ENCODE results near the gene OR1I1. TPM values are rescaled to one million over a fixed set of nuclear protein-coding genes. Genes with fewer than 3 reads are reported as not detected.
A peak's percentile ranks its signal among the peaks of the same experiment; 100 is the strongest.

OR1I1 gene
- polyA plus RNA-seq, 4 donors: not detected

DNA sequence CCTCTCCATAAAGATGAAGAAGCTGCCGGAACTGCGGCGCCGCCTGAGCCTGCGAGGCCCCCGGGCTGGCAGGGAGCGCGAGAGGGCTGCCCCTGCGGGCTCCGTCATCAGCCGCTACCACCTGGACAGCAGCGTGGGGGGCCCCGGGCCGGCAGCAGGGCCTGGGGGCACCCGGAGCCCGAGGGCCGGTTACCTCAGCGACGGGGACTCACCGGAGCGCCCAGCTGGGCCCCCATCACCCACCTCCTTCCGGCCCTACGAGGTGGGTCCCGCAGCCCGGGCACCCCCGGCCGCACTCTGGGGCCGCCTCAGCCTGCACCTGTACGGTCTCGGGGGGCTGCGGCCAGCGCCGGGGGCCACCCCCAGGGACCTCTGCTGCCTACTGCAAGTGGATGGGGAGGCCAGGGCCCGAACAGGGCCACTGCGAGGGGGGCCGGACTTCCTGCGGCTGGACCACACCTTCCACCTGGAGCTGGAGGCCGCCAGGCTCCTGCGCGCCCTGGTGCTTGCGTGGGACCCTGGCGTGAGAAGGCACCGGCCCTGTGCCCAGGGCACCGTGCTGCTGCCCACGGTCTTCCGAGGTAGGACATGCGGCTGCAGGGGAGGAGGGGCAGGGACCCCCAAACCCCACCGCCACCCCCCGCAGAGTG is 27.9 kb downstream of the OR1I1 start:
- 89 to 90% (median 89%) methylated on average over 45 to 49 of the region's 49 CpGs for WGBS, 3 donors
- Histone ChIP-seq H3K4me3 (ENCODE audit: low read depth in 1 of 3, low read length in 3 of 3) (no peak overlapping the region), H3K27me3 (ENCODE audit: control insufficient read depth in 3 of 3, insufficient read depth in 3 of 3, low read length in 3 of 3) (peaks cover 0 to 35% (median 0%) of the 10 kb centered on the region in 3 donors), H3K36me3 (ENCODE audit: control insufficient read depth in 3 of 3, insufficient read depth in 2 of 3, low read depth in 1 of 3, low read length in 3 of 3) (peaks cover 0 to 37% (median 3%) of the 10 kb centered on the region in 3 donors), H3K27ac (ENCODE audit: low read depth in 1 of 3, low read length in 2 of 3) (no peak overlapping the region), H3K4me1 (ENCODE audit: control insufficient read depth in 3 of 3, insufficient read depth in 2 of 3, low read depth in 1 of 3, low read length in 2 of 3) (no peaks in the 10 kb centered on the region), H3K9me3 (ENCODE audit: control insufficient read depth in 2 of 2, insufficient read depth in 1 of 2, low read depth in 1 of 2, low read length in 1 of 2) (peaks cover 0 to 4% of the 10 kb centered on the region in 2 donors)
- DNase-seq (no peak), FAIRE-seq (no peak)

DNA sequence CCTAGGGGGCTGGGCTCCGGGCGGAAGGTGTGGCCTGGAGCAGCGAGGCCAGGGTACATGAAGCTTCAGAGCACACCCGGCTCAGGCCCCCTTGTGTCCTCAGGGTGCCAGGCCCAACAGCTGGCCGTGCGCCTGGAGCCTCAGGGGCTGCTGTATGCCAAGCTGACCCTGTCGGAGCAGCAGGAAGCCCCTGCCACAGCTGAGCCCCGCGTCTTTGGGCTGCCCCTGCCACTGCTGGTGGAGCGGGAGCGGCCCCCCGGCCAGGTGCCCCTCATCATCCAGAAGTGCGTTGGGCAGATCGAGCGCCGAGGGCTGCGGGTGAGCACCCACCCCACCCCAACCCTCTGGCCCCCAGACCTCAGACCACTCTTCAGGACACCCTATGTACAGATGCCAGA is 28.4 kb downstream of the OR1I1 start:
- FAIRE-seq (no peak), DNase-seq (no peak)
- H3K27ac ChIP-seq (ENCODE audit: low read depth in 1 of 3, low read length in 2 of 3): no peak overlapping the region
- peaks cover 0 to 34% (median 0%) of the 10 kb centered on the region in 3 donors for H3K27me3 ChIP-seq (ENCODE audit: control insufficient read depth in 3 of 3, insufficient read depth in 3 of 3, low read length in 3 of 3)
- peaks cover 0 to 2% of the 10 kb centered on the region in 2 donors for H3K9me3 ChIP-seq (ENCODE audit: control insufficient read depth in 2 of 2, insufficient read depth in 1 of 2, low read depth in 1 of 2, low read length in 1 of 2)
- H3K4me3 ChIP-seq (ENCODE audit: low read depth in 1 of 3, low read length in 3 of 3): no peak overlapping the region
- H3K4me1 ChIP-seq (ENCODE audit: control insufficient read depth in 3 of 3, insufficient read depth in 2 of 3, low read depth in 1 of 3, low read length in 2 of 3): no peaks in the 10 kb centered on the region
- 78 to 92% (median 90%) methylated on average over 8 to 17 of the region's 17 CpGs for WGBS, 3 donors
- H3K36me3 ChIP-seq (ENCODE audit: control insufficient read depth in 3 of 3, insufficient read depth in 2 of 3, low read depth in 1 of 3, low read length in 3 of 3): peaks cover 2 to 42% (median 4%) of the 10 kb centered on the region in 3 donors

DNA sequence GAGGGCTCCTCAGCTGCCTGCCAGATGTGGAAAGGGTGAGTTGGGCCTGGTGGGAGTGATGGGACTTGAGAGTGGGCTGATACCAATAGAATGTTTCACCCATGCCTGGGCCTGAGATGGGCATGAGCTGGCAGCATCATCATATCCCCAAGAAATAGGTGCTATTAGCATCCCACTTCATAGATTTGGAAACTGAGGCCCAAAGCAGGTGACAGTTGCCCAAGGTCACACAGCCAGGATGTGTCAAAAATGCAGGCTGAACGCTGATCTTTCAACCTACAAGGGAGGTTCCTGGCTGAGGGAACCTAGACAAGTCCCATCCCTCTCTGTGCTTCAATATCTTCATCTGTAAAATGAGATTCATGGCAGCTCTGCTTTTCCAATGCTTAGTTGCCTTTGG is 29.7 kb downstream of the OR1I1 start:
- Histone ChIP-seq H3K4me3 (ENCODE audit: low read depth in 1 of 3, low read length in 3 of 3) (no peak overlapping the region), H3K4me1 (ENCODE audit: control insufficient read depth in 3 of 3, insufficient read depth in 2 of 3, low read depth in 1 of 3, low read length in 2 of 3) (no peaks in the 10 kb centered on the region), H3K27me3 (ENCODE audit: control insufficient read depth in 3 of 3, insufficient read depth in 3 of 3, low read length in 3 of 3) (peaks cover 0 to 22% (median 0%) of the 10 kb centered on the region in 3 donors), H3K27ac (ENCODE audit: low read depth in 1 of 3, low read length in 2 of 3) (no peak overlapping the region), H3K36me3 (ENCODE audit: control insufficient read depth in 3 of 3, insufficient read depth in 2 of 3, low read depth in 1 of 3, low read length in 3 of 3) (peaks cover 6 to 56% (median 10%) of the 10 kb centered on the region in 3 donors), H3K9me3 (ENCODE audit: control insufficient read depth in 2 of 2, insufficient read depth in 1 of 2, low read depth in 1 of 2, low read length in 1 of 2) (peaks cover 0 to 2% of the 10 kb centered on the region in 2 donors)
- FAIRE-seq: no peak
- 92 to 100% (median 93%) methylated on average over 1 of the region's 1 CpG for WGBS, 3 donors
- DNase-seq: no peak

DNA sequence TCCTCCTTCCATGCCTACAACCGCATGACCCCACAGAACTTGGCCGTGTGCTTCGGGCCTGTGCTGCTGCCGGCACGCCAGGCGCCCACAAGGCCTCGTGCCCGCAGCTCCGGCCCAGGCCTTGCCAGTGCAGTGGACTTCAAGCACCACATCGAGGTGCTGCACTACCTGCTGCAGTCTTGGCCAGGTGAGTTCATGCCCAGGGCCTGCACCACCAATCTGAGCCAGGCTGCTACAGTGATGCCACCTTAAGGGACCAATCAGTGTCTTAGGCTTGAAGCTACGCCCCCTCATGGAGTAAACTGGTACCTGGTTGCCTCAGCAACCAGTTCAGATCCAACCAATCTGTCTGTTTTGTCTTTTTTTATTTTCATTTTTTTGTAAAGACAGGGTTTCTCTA is 30.4 kb downstream of the OR1I1 start:
- peaks cover 0 to 2% of the 10 kb centered on the region in 2 donors for H3K9me3 ChIP-seq (ENCODE audit: control insufficient read depth in 2 of 2, insufficient read depth in 1 of 2, low read depth in 1 of 2, low read length in 1 of 2)
- DNase-seq: peak in 1 of 2 donors; percentile 21
- H3K4me1 ChIP-seq (ENCODE audit: control insufficient read depth in 3 of 3, insufficient read depth in 2 of 3, low read depth in 1 of 3, low read length in 2 of 3): no peaks in the 10 kb centered on the region
- no peak overlapping the region for H3K4me3 ChIP-seq (ENCODE audit: low read depth in 1 of 3, low read length in 3 of 3)
- H3K36me3 ChIP-seq (ENCODE audit: control insufficient read depth in 3 of 3, insufficient read depth in 2 of 3, low read depth in 1 of 3, low read length in 3 of 3): peaks cover 9 to 62% (median 10%) of the 10 kb centered on the region in 3 donors
- FAIRE-seq: no peak
- WGBS, 3 donors: 83 to 89% (median 89%) methylated on average over 11 of the region's 11 CpGs
- H3K27me3 ChIP-seq (ENCODE audit: control insufficient read depth in 3 of 3, insufficient read depth in 3 of 3, low read length in 3 of 3): peaks cover 0 to 17% (median 0%) of the 10 kb centered on the region in 3 donors
- H3K27ac ChIP-seq (ENCODE audit: low read depth in 1 of 3, low read length in 2 of 3): no peak overlapping the region

DNA sequence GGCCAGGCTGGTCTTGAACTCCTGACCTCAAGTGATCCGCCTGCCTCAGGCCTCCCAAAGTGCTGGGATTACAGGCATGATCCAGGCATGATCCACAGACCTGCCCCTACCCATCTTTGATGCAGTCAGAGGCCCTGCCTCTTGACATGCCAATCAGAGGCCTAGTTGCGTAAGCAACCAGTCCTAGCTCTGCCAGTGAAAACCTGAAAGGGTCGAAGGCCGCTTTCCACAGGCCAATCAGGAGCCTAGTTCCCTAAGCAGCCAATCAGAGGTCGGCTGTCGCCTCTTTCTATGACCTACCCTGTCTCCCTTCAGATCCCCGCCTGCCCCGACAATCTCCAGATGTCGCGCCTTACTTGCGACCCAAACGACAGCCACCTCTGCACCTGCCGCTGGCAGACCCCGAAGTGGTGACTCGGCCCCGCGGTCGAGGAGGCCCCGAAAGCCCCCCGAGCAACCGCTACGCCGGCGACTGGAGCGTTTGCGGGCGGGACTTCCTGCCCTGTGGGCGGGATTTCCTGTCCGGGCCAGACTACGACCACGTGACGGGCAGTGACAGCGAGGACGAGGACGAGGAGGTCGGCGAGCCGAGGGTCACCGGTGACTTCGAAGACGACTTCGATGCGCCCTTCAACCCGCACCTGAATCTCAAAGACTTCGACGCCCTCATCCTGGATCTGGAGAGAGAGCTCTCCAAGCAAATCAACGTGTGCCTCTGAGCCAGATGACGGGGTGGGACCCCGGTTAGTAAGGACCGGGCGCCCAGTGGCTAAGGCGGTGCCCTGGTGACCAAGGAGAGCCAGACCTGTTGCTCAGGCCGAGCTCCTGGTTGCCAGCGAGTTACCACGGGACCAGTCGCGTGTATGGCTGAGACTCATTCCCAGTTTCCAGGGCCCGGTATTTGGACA is 31.5 kb downstream of the OR1I1 start:
- H3K36me3 ChIP-seq (ENCODE audit: control insufficient read depth in 3 of 3, insufficient read depth in 2 of 3, low read depth in 1 of 3, low read length in 3 of 3): peaks cover 9 to 73% (median 10%) of the 10 kb centered on the region in 3 donors

DNA sequence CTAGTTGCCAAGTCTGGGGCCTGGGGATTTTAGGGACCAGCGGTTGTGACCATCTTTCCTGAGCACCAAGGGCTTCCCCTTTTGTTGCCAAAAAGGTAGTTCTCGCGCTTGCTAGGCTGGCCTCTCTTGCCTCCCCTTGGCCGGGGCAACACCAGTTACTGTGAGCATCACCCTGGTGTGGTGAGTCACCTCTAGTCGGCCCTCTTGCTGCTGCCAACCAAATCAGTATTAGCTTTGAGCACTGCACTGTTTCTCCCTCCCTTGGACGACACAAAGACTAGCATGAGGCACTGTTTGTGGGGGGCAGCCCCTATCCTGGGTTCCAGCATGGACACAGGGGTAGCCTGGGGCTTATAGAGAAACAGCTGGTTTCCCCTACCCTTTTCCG is 32.1 kb downstream of the OR1I1 start:
- Histone ChIP-seq H3K36me3 (ENCODE audit: control insufficient read depth in 3 of 3, insufficient read depth in 2 of 3, low read depth in 1 of 3, low read length in 3 of 3) (peaks cover 9 to 79% (median 16%) of the 10 kb centered on the region in 3 donors), H3K4me3 (ENCODE audit: low read depth in 1 of 3, low read length in 3 of 3) (no peak overlapping the region), H3K4me1 (ENCODE audit: control insufficient read depth in 3 of 3, insufficient read depth in 2 of 3, low read depth in 1 of 3, low read length in 2 of 3) (no peaks in the 10 kb centered on the region), H3K27ac (ENCODE audit: low read depth in 1 of 3, low read length in 2 of 3) (no peak overlapping the region), H3K27me3 (ENCODE audit: control insufficient read depth in 3 of 3, insufficient read depth in 3 of 3, low read length in 3 of 3) (no peaks in the 10 kb centered on the region), H3K9me3 (ENCODE audit: control insufficient read depth in 2 of 2, insufficient read depth in 1 of 2, low read depth in 1 of 2, low read length in 1 of 2) (peaks cover 0 to 2% of the 10 kb centered on the region in 2 donors)
- FAIRE-seq (no peak), DNase-seq (no peak)
- 79 to 88% (median 86%) methylated on average over 7 of the region's 7 CpGs for WGBS, 3 donors

More for the DNA sequence above, 31.5 kb downstream of the OR1I1 start:
- FAIRE-seq (no peak), DNase-seq (no peak)
- 91 to 95% (median 95%) methylated on average over 57 to 58 of the region's 58 CpGs for WGBS, 3 donors
- Histone ChIP-seq H3K9me3 (ENCODE audit: control insufficient read depth in 2 of 2, insufficient read depth in 1 of 2, low read depth in 1 of 2, low read length in 1 of 2) (peaks cover 0 to 2% of the 10 kb centered on the region in 2 donors), H3K27me3 (ENCODE audit: control insufficient read depth in 3 of 3, insufficient read depth in 3 of 3, low read length in 3 of 3) (peaks cover 0 to 6% (median 0%) of the 10 kb centered on the region in 3 donors), H3K4me3 (ENCODE audit: low read depth in 1 of 3, low read length in 3 of 3) (no peak overlapping the region), H3K4me1 (ENCODE audit: control insufficient read depth in 3 of 3, insufficient read depth in 2 of 3, low read depth in 1 of 3, low read length in 2 of 3) (no peaks in the 10 kb centered on the region), H3K27ac (ENCODE audit: low read depth in 1 of 3, low read length in 2 of 3) (no peak overlapping the region)

DNA sequence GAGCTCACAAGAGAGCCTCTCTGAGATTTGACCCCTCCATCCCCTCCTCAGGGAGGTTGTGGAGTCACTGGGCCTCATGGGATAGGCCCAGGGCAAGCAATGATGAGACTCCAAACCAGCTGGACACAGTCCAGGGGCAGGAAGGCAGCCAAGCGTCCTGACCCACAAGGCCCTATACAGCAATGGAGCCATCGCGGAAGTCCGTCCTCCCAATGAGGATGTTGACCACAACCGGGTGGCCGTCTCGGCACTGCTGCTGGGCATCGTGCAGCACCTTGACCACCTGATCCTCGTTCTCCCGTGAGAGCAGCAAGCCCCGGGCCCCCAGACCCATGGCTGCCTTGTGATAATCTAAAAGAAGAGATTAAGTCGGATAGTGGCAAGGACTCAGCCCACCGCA is 33.1 kb downstream of the OR1I1 start:
- Histone ChIP-seq H3K9me3 (ENCODE audit: control insufficient read depth in 2 of 2, insufficient read depth in 1 of 2, low read depth in 1 of 2, low read length in 1 of 2) (peaks cover 0 to 2% of the 10 kb centered on the region in 2 donors), H3K36me3 (ENCODE audit: control insufficient read depth in 3 of 3, insufficient read depth in 2 of 3, low read depth in 1 of 3, low read length in 3 of 3) (peaks cover 9 to 85% (median 23%) of the 10 kb centered on the region in 3 donors), H3K27me3 (ENCODE audit: control insufficient read depth in 3 of 3, insufficient read depth in 3 of 3, low read length in 3 of 3) (no peaks in the 10 kb centered on the region), H3K4me3 (ENCODE audit: low read depth in 1 of 3, low read length in 3 of 3) (no peak overlapping the region), H3K4me1 (ENCODE audit: control insufficient read depth in 3 of 3, insufficient read depth in 2 of 3, low read depth in 1 of 3, low read length in 2 of 3) (no peaks in the 10 kb centered on the region), H3K27ac (ENCODE audit: low read depth in 1 of 3, low read length in 2 of 3) (peak overlapping the region in 1 of 3 donors; percentile 33)
- WGBS, 3 donors: 62 to 83% (median 81%) methylated on average over 13 of the region's 13 CpGs
- DNase-seq (no peak), FAIRE-seq (no peak)

DNA sequence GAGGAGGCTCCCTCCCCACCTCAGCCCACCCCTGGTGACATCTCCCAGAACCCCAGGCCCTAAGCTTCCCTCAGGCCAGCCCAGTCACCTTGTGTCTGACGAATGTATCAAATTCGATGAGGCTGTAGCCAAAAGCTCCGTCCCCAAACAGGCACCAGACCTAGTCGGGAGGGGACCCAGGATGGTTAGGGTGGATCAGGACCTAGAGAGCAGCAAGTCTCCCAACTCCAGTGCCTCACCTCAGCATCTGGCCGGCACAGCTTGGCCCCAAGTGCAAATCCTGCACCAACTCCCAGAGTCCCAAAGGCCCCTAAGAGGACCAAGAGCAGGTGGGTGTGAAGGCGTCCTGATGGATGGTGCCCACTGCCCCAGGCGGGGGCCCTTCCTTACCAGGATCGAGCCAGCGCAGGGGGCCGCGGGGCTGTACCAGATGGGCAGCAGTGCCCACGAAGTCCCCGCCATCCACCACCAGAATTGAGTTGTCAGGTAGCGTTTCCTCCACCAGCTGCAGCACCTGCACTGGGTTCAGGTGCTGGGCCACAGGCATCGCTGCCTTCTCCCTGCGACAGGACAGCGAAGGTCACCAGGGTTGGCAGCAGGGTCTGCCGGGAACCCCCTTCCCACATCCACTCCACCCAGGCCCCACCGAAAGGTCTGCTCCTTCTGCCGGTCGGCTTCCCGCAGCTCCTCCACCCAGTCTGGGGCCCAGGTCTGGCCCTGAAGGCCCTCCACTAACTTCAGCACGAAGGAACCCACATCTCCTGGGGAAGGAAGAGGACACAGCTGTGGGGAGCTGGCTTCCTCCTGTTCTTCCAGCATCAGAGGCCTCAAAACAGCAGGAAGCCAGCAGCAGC is 34.0 kb downstream of the OR1I1 start:
- Histone ChIP-seq H3K27me3 (ENCODE audit: control insufficient read depth in 3 of 3, insufficient read depth in 3 of 3, low read length in 3 of 3) (no peaks in the 10 kb centered on the region), H3K27ac (ENCODE audit: low read depth in 1 of 3, low read length in 2 of 3) (peak overlapping the region in 1 of 3 donors; percentile 33), H3K4me1 (ENCODE audit: control insufficient read depth in 3 of 3, insufficient read depth in 2 of 3, low read depth in 1 of 3, low read length in 2 of 3) (no peaks in the 10 kb centered on the region), H3K4me3 (ENCODE audit: low read depth in 1 of 3, low read length in 3 of 3) (no peak overlapping the region), H3K9me3 (ENCODE audit: control insufficient read depth in 2 of 2, insufficient read depth in 1 of 2, low read depth in 1 of 2, low read length in 1 of 2) (peaks cover 0 to 2% of the 10 kb centered on the region in 2 donors), H3K36me3 (ENCODE audit: control insufficient read depth in 3 of 3, insufficient read depth in 2 of 3, low read depth in 1 of 3, low read length in 3 of 3) (peaks cover 10 to 91% (median 30%) of the 10 kb centered on the region in 3 donors)
- 81 to 86% (median 82%) methylated on average over 23 of the region's 23 CpGs for WGBS, 3 donors
- DNase-seq (no peak), FAIRE-seq (no peak)
